Left ventricle myocardium inferior (tissue), 1 donor: ENCODE results near the gene SLC30A5. TPM values are rescaled to one million over a fixed set of nuclear protein-coding genes. Genes with fewer than 3 reads are reported as not detected.

ENCODE experiments used
- DNase-seq: peaks from one replicate; pipeline ENCODE4 v3.0.0-alpha.2; 2020
- H3K27ac ChIP-seq: fragments of 200-600 bp; replicated peaks from 2 replicates; pipeline ENCODE4 v1.8.0; 2021
- H3K27me3 ChIP-seq: fragments of 200-600 bp; 2 replicates; pipeline ENCODE4 v1.8.0; 2021; ENCODE audit warnings: low read depth
- H3K36me3 ChIP-seq: fragments of 200-600 bp; 2 replicates; pipeline ENCODE4 v1.8.0; 2021
- H3K4me1 ChIP-seq: fragments of 200-600 bp; 2 replicates; pipeline ENCODE4 v1.8.0; 2021
- H3K4me3 ChIP-seq: fragments of 200-600 bp; 2 replicates; pipeline ENCODE4 v1.8.0; 2021; ENCODE audit warnings: mild to moderate bottlenecking, moderate library complexity
- H3K9me3 ChIP-seq: fragments of 200-600 bp; replicated peaks from 2 replicates; pipeline ENCODE4 v1.8.0; 2021
- intact Hi-C: fragments of 100-400 bp; cut with micrococcal nuclease; formaldehyde crosslinking; loops from one replicate; pipeline ENCODE4 v1.11.0; 2022
- total RNA-seq: library from RNA; stranded (reverse); fragmentation: NEBNext Ultra II Directional; extraction: Animal tissue kit (Norgen Biotek cat#: 25700); gene quantifications from one replicate; pipeline ENCODE4 v1.2.1, GENCODE V29; 2021
- TF ChIP-seq, protein P1 (sequence below): fragments of 200-600 bp; IDR thresholded peaks from 2 replicates; pipeline ENCODE4 v1.8.0; 2021; ENCODE audit warnings: antibody characterized with exemption, mild to moderate bottlenecking, borderline replicate concordance
- donor health status: DM: no; HTN: yes; CAD: no; lungs with severe emphysema.

SLC30A5 gene
- total RNA-seq, 1 donor from 2014 or later = 31.8 TPM

DNA sequence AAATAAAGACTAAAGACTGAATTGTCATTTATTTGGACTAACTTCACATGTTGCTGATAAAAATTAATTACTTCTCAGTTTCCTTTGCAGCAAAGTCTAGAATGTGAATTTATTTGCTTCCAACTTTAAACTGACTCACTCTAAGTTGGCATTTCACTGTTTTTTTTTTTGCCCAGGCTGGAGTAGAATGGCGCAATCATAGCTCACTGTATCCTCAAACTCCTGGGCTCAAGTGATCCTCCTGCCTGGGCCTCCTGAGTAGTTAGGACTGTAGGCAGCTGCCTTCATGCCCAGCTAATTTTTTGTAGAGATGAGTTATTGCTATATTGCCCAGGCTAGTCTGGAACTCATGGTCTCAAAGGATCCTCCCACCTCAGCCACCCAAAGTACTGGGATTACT lies 76.7 kb downstream of the SLC30A5 start:
- Histone ChIP-seq H3K4me1 (peaks cover 11% of the 10 kb centered on the region), H3K4me3 (no peak overlapping the region), H3K27me3 (no peaks in the 10 kb centered on the region), H3K27ac (no peak overlapping the region), H3K9me3 (no peaks in the 10 kb centered on the region), H3K36me3 (peaks cover 18% of the 10 kb centered on the region)
- DNase-seq = no peak
- TF ChIP-seq, protein P1, sequence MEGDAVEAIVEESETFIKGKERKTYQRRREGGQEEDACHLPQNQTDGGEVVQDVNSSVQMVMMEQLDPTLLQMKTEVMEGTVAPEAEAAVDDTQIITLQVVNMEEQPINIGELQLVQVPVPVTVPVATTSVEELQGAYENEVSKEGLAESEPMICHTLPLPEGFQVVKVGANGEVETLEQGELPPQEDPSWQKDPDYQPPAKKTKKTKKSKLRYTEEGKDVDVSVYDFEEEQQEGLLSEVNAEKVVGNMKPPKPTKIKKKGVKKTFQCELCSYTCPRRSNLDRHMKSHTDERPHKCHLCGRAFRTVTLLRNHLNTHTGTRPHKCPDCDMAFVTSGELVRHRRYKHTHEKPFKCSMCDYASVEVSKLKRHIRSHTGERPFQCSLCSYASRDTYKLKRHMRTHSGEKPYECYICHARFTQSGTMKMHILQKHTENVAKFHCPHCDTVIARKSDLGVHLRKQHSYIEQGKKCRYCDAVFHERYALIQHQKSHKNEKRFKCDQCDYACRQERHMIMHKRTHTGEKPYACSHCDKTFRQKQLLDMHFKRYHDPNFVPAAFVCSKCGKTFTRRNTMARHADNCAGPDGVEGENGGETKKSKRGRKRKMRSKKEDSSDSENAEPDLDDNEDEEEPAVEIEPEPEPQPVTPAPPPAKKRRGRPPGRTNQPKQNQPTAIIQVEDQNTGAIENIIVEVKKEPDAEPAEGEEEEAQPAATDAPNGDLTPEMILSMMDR = no peak
- intact Hi-C loops = no loop called here

DNA sequence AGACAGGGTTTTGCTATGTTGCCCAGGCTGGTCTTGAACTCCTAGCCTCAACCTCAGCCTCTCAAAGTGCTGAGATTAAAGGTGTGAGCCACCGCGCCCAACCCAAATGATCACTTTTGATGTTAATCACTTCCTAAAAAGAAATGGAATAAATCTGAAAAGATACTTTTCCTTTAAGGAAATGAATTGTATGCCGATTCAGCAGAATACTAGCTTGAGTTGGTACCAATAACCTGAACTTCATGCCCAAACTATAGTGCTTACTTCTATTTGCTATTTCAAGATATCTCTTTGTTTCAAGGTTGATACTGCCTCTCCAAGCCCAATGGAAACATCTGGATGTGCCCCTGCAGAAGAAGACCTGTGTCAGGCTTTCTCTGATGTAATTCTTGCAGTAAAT lies 77.2 kb downstream of the SLC30A5 start:
- H3K4me3 ChIP-seq = no peak overlapping the region
- intact Hi-C loops = no loop called here
- DNase-seq = no peak
- H3K4me1 ChIP-seq = peaks cover 11% of the 10 kb centered on the region
- H3K27ac ChIP-seq = no peak overlapping the region
- peaks cover 18% of the 10 kb centered on the region for H3K36me3 ChIP-seq
- TF ChIP-seq, protein P1 = no peak
- no peaks in the 10 kb centered on the region for H3K27me3 ChIP-seq
- H3K9me3 ChIP-seq = no peaks in the 10 kb centered on the region

Other genes starting within 250 kb of the SLC30A5 start
- 3.5 TPM for gene CCNB1, start 73.1 kb downstream of the SLC30A5 start, total RNA-seq
- gene CENPH, start 95.6 kb downstream of the SLC30A5 start, total RNA-seq = 3.1 TPM
- gene CDK7, start 140.9 kb downstream of the SLC30A5 start, total RNA-seq = 10.5 TPM
- 2.4 TPM for gene CCDC125, start 238.8 kb downstream of the SLC30A5 start, total RNA-seq